Mesodermal cell (in vitro differentiated cells): ENCODE data around the gene IGFALS.
A peak's percentile ranks its signal among the peaks of the same experiment; 100 is the strongest.

ENCODE experiments used
- H3K27ac ChIP-seq: 2 replicates; pipeline ENCODE4 v1.7.0; 2013; ENCODE audit warnings: mild to moderate bottlenecking, low read depth, low read length, moderate library complexity; ENCODE audit not compliant: severe bottlenecking
- H3K36me3 ChIP-seq: 2 replicates; pipeline ENCODE4 v1.7.1; 2013; ENCODE audit warnings: mild to moderate bottlenecking, low read length, moderate library complexity; ENCODE audit not compliant: control insufficient read depth, insufficient read depth
- H3K4me1 ChIP-seq: one replicate; pipeline ENCODE4 v1.7.1; 2013; ENCODE audit warnings: mild to moderate bottlenecking, low read length; ENCODE audit not compliant: insufficient read depth, control insufficient read depth, poor library complexity, severe bottlenecking
- H3K4me3 ChIP-seq: 2 replicates; pipeline ENCODE4 v1.7.0; 2013; ENCODE audit warnings: low read length, control low read depth, mild to moderate bottlenecking; ENCODE audit not compliant: insufficient read depth, poor library complexity, severe bottlenecking; ENCODE audit errors: extremely low read depth
- H3K9me3 ChIP-seq: 2 replicates; pipeline ENCODE4 v1.7.1; 2013; ENCODE audit warnings: mild to moderate bottlenecking, low read length, moderate library complexity; ENCODE audit not compliant: control insufficient read depth
- whole genome bisulfite sequencing, 2 experiments: methylation state at CpG; one replicate each; pipeline ENCODE4 v1.1.5; 2013; ENCODE audit warnings: missing lambda C conversion rate in 2 of 2; ENCODE audit not compliant: insufficient coverage in 2 of 2; 5-methylcytosine and 5-hydroxymethylcytosine counted together

Gene IGFALS

GRCh38 chr16:1825381-1825863 lies 31.9 kb upstream of the IGFALS start:
- Histone ChIP-seq H3K27ac (no peak overlapping the region), H3K9me3 (no peaks in the 10 kb centered on the region), H3K4me1 (peaks cover 4% of the 10 kb centered on the region), H3K36me3 (peaks cover 35% of the 10 kb centered on the region), H3K4me3 (peak overlapping the region; percentile 94)
- 89% methylated on average over 13 to 14 of the region's 15 CpGs for WGBS, 2 experiments

DNA sequence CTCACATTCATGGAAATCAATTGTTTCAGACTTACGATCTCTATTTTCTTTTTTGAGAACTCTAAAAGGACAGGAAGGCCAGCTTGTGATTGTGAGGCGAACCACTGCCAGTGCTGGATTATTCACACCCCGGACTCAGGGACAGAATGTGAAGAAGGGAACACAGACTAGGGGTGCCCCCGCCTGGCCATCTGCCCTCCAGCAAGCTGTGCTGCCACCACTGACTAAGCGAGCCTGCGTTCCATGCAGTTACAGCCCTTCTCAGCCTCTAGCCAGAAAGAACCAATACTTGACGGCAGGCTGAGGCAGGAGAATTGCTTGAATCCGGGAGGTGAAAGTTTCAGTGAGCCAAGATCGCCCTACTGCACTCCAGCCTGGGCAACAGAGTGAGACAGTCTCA lies 30.3 kb upstream of the IGFALS start:
- Histone ChIP-seq H3K27ac (no peak overlapping the region), H3K36me3 (peaks cover 26% of the 10 kb centered on the region), H3K4me3 (no peak overlapping the region), H3K9me3 (no peaks in the 10 kb centered on the region), H3K4me1 (no peaks in the 10 kb centered on the region)
- 47 to 68% methylated on average over 6 to 8 of the region's 9 CpGs for WGBS, 2 experiments

DNA sequence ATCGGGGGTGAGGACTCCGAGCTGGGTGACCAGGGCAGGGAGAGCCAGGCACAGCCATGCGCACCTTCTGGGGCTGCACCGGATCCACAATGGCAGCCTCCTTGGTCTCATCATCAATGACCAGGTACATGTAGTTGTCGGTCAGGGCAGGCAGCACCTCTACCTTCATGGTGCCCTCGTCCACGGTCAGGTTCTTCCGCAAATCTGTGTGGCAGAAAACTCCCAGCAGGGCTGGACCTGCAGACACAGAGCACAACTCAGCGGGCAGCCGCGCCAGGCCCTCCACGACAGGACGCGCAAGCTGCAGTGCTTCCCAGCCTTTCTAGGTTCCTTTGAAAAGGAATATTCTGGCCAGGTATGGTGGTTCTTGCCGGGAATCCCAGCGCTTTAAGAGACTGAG lies 29.3 kb upstream of the IGFALS start:
- H3K9me3 ChIP-seq = no peaks in the 10 kb centered on the region
- no peak overlapping the region for H3K4me3 ChIP-seq
- H3K36me3 ChIP-seq = peaks cover 23% of the 10 kb centered on the region
- H3K27ac ChIP-seq = no peak overlapping the region
- H3K4me1 ChIP-seq = no peaks in the 10 kb centered on the region
- 93 to 99% methylated on average over 13 to 14 of the region's 16 CpGs for WGBS, 2 experiments

- Histone ChIP-seq H3K27ac (no peak overlapping the region), H3K4me1 (no peaks in the 10 kb centered on the region), H3K9me3 (no peaks in the 10 kb centered on the region), H3K36me3 (peaks cover 26% of the 10 kb centered on the region), H3K4me3 (no peak overlapping the region)
- 95 to 98% methylated on average over 19 of the region's 24 CpGs for WGBS, 2 experiments
These were observed 28.5 kb upstream of the IGFALS start for GRCh38 chr16:1821861-1822611.

- no peaks in the 10 kb centered on the region for H3K4me1 ChIP-seq
- 93 to 97% methylated on average over 12 of the region's 12 CpGs for WGBS, 2 experiments
- H3K9me3 ChIP-seq = no peaks in the 10 kb centered on the region
These were observed 27.4 kb upstream of the IGFALS start for GRCh38 chr16:1820946-1821290.

DNA sequence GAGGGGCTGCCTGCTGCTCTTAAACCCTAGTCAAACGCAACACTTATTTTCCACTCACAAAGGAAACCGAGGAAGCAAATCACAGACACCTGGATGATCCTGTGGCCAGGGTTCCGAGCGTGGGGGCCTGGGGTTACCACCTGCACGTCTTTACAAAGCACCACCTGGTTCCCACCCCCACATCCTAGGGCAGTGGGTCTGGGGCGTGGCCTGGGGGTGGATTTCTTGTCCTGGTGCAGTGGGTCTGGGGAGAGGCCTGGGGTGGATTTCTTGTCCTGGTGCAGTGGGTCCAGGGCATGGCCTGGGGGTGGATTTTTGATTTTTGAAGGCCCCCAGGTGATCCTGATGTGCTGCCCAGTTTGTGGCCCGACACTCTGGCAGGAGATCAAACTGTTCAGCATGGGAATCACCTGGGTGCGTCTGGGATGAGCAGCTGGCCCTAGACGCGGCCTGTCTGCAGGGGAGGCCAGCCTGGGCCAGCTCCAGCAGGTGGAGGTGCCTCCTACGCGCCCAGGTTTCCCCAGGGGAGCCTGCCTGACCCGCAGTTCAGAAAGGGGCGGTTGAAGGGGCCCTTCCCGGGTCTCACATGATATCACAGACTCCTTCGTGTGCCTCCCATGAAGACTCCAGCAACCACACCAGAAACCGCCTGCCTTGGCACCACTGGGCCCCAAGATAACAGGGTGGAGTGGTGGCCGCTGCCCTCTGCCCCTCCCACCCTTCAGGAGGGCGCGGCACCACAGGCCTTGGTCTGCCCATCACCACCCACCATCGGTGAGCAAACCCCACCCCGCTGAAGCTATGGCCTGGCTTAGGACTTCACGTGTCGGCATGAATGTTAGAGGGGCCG lies 26.8 kb upstream of the IGFALS start:
- Histone ChIP-seq H3K4me3 (no peak overlapping the region), H3K36me3 (peaks cover 35% of the 10 kb centered on the region), H3K4me1 (no peaks in the 10 kb centered on the region), H3K9me3 (no peaks in the 10 kb centered on the region), H3K27ac (no peak overlapping the region)
- 90 to 94% methylated on average over 15 to 19 of the region's 25 CpGs for WGBS, 2 experiments

More at GRCh38 chr16:1820946-1821290, 27.4 kb upstream of the IGFALS start:
- peaks cover 35% of the 10 kb centered on the region for H3K36me3 ChIP-seq
- H3K4me3 ChIP-seq = no peak overlapping the region
- no peak overlapping the region for H3K27ac ChIP-seq

DNA sequence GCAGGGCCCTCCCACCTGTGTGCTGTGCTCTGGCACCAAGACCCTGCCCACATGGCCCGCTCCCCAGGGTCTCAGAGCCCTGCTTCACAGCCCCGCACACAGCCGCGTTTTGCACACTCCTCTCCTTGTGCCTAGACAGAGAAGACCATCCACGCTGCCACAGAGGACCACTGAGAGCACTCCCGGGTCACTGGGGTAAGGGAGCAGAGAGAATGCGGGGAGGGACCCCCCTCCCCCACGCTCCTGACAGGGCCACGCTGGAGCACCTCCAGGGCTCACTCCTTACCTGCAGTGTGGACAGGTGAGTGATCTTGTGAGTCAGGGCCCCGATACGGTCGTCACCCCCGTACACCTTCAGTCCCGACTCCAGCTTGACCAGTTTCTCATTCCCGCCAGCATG lies 26.1 kb upstream of the IGFALS start:
- H3K36me3 ChIP-seq = peaks cover 35% of the 10 kb centered on the region
- H3K9me3 ChIP-seq = no peaks in the 10 kb centered on the region
- H3K4me3 ChIP-seq = no peak overlapping the region
- H3K27ac ChIP-seq = no peak overlapping the region
- WGBS, 2 experiments = 89 to 95% methylated on average over 10 to 11 of the region's 15 CpGs
- H3K4me1 ChIP-seq = no peaks in the 10 kb centered on the region

GRCh38 chr16:1818873-1819525 lies 25.5 kb upstream of the IGFALS start:
- Histone ChIP-seq H3K4me1 (no peaks in the 10 kb centered on the region), H3K9me3 (no peaks in the 10 kb centered on the region), H3K4me3 (no peak overlapping the region), H3K36me3 (peaks cover 39% of the 10 kb centered on the region), H3K27ac (no peak overlapping the region)
- 97% methylated on average over 28 to 34 of the region's 35 CpGs for WGBS, 2 experiments

- Histone ChIP-seq H3K4me1 (no peaks in the 10 kb centered on the region), H3K27ac (no peak overlapping the region), H3K4me3 (no peak overlapping the region), H3K36me3 (peaks cover 44% of the 10 kb centered on the region), H3K9me3 (no peaks in the 10 kb centered on the region)
- WGBS, 2 experiments = 95% methylated on average over 21 to 27 of the region's 27 CpGs
These were observed 24.8 kb upstream of the IGFALS start for GRCh38 chr16:1818204-1818872.

GRCh38 chr16:1817716-1818115 lies 24.2 kb upstream of the IGFALS start:
- 90 to 97% methylated on average over 15 to 17 of the region's 17 CpGs for WGBS, 2 experiments
- Histone ChIP-seq H3K36me3 (peaks cover 41% of the 10 kb centered on the region), H3K4me3 (no peak overlapping the region), H3K9me3 (no peaks in the 10 kb centered on the region), H3K27ac (no peak overlapping the region), H3K4me1 (no peaks in the 10 kb centered on the region)
